Astrocyte of the spinal cord (primary cell): ENCODE data around the gene HMGXB4.
A peak's percentile ranks its signal among the peaks of the same experiment; 100 is the strongest.

ENCODE experiments used
- DNase-seq: peaks from one replicate; pipeline ENCODE4 v3.0.0; 2011; ENCODE audit warnings: low read depth, low spot score
- H3K4me3 ChIP-seq: 2 replicates; pipeline ENCODE4 v1.5.1; 2011; ENCODE audit warnings: low read depth, mild to moderate bottlenecking, low read length, moderate library complexity
- in situ Hi-C: cut with HindIII; loops from 2 replicates; pipeline ENCODE4 v1.10.0; 2017; ENCODE audit warnings: low sequenced_read_pairs
- TF ChIP-seq, protein P1 (sequence below): IDR thresholded peaks from 2 replicates; pipeline ENCODE4 v1.5.1; 2012; ENCODE audit warnings: low read depth, mild to moderate bottlenecking, low read length, inconsistent platforms

The HMGXB4 gene

DNA sequence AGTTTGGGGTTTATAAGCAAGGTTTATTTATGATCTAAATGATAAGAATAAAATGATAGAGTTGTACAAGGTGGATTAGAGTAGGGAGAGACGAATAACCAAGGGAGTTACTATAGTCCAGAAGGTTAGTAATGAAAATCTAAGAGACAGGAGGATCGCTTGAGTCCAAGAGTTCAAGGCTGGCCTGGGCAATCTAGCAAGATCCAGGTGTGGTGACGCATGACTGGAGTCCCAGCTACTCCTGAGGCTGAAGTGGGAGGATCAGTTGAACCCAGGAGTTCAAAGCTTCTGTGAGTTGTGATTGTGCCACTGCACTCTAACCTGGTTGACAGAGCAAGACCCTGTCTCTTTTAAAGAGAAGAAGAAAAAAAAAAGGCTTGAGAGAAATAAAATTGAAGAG lies 12.3 kb downstream of the HMGXB4 start:
- no peak for DNase-seq
- in situ Hi-C loops, result no loop called here
- no peak overlapping the region for H3K4me3 ChIP-seq
- TF ChIP-seq, protein P1, sequence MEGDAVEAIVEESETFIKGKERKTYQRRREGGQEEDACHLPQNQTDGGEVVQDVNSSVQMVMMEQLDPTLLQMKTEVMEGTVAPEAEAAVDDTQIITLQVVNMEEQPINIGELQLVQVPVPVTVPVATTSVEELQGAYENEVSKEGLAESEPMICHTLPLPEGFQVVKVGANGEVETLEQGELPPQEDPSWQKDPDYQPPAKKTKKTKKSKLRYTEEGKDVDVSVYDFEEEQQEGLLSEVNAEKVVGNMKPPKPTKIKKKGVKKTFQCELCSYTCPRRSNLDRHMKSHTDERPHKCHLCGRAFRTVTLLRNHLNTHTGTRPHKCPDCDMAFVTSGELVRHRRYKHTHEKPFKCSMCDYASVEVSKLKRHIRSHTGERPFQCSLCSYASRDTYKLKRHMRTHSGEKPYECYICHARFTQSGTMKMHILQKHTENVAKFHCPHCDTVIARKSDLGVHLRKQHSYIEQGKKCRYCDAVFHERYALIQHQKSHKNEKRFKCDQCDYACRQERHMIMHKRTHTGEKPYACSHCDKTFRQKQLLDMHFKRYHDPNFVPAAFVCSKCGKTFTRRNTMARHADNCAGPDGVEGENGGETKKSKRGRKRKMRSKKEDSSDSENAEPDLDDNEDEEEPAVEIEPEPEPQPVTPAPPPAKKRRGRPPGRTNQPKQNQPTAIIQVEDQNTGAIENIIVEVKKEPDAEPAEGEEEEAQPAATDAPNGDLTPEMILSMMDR, result no peak

DNA sequence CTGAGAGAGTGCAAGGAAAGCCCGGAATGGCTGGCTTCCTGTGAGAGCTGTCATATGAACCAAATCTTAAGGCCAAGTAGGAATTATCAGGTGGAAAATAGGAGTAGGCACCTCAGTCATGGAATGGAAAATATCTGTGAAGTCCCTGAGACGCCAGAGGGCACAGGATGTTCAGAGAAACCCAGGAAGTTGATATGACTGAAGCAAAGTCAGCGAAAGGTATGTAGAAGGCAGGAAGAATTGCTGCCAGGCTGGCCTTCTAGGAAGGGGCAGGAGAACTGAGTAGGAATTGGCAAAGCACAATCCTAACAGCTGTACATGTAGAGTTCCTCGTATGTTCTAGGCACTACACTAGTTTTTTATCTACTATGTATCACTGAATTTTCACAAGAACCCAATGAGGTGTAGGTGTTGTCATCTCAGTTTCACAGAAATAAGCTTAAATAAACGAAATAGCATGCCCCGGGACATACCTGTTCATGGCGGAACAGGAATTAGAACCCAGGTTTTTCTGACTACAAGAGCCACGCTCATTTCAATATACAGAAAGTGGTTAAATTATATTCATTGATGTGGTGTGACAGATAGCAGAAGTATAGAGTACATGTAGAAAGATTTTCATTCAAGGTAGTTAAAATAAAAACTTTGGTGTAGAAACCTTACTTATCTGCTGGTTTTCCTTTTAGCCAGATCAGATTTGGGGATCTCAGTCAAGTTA lies 17.0 kb downstream of the HMGXB4 start:
- no peak for DNase-seq
- TF ChIP-seq, protein P1, result no peak
- in situ Hi-C loops, result no loop called here
- H3K4me3 ChIP-seq, result no peak overlapping the region

GRCh38 chr22:35275580-35275979 lies 18.3 kb downstream of the HMGXB4 start:
- TF ChIP-seq, protein P1, result no peak
- no peak overlapping the region for H3K4me3 ChIP-seq
- in situ Hi-C loops, result no loop called here
- peak; percentile 12 for DNase-seq

DNA sequence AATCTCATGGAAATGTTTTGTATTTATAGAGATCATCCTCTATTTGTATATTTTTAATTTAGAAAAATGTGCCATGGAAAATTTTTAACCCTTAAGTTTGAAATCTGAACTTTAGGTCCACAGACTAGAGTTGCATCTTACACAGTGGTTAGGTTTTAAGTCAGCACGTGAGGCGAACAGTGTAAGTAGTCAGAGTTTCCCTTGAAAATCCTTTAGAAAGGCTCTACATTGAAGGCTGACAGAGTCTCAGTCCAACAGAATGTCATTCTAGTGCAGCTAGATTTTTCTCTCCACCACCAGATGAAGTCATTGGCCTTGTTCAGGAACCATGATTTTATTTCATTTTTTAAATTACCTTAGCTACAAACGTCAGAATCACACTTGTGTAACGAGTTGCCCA lies 18.7 kb downstream of the HMGXB4 start:
- in situ Hi-C loops, result no loop called here
- TF ChIP-seq, protein P1, result no peak
- DNase-seq, result no peak

GRCh38 chr22:35288116-35288515 lies 30.8 kb downstream of the HMGXB4 start:
- no peak for DNase-seq
- no peak overlapping the region for H3K4me3 ChIP-seq
- in situ Hi-C loops, result no loop called here
- TF ChIP-seq, protein P1, result no peak

More for the DNA sequence above, 18.7 kb downstream of the HMGXB4 start:
- H3K4me3 ChIP-seq, result no peak overlapping the region

- TF ChIP-seq, protein P1, result no peak
- in situ Hi-C loops, result no loop called here
- no peak for DNase-seq
- no peak overlapping the region for H3K4me3 ChIP-seq
Observed at GRCh38 chr22:35292786-35293185, 35.5 kb downstream of the HMGXB4 start.
